ENCODE results near the gene SMG6. TPM values are rescaled to one million over a fixed set of nuclear protein-coding genes. Genes with fewer than 3 reads are reported as not detected.

SMG6 gene
- total and polyA plus RNA-seq, 2 experiments from 2014 or later = 11.9 to 19.9 TPM

GRCh38 chr17:2059547-2060384 lies 243.8 kb downstream of the SMG6 start:
- Histone ChIP-seq H3K27ac (no peak overlapping the region), H4K20me1 (ENCODE audit: insufficient read depth, poor library complexity, severe bottlenecking) (peaks cover 4% of the 10 kb centered on the region), H3K9me3 (ENCODE audit: low read depth) (no peaks in the 10 kb centered on the region), H3K4me3 (no peak overlapping the region), H3K9me2 (replicated peaks; ENCODE audit: insufficient read depth) (no peaks in the 10 kb centered on the region), H3K27me3 (peaks cover 39% of the 10 kb centered on the region), H3K79me2 (peaks cover 4% of the 10 kb centered on the region), H3K4me1 (ENCODE audit: insufficient read depth) (peaks cover 30% of the 10 kb centered on the region), H3K4me2 (no peak overlapping the region), H3K36me3 (replicated peaks; ENCODE audit: insufficient read depth, low read depth) (no peaks in the 10 kb centered on the region), H2AFZ (no peak overlapping the region)
- TF ChIP-seq EZH2 (IDR thresholded peaks at IDR 0.05; ENCODE audit: borderline replicate concordance) (no peak), EZH2phosphoT487 (IDR thresholded peaks at IDR 0.05; ENCODE audit: low read depth, severe bottlenecking, unreplicated experiment) (no peak), CTCF (IDR thresholded peaks at IDR 0.05; ENCODE audit: poor library complexity) (no peak)
- no peak for DNase-seq (ENCODE audit: low spot score)
- WGBS (ENCODE audit: low lambda C conversion rate, missing lambda C conversion rate) = 83% methylated on average over 21 of the region's 21 CpGs

GRCh38 chr17:2058586-2059546 lies 244.7 kb downstream of the SMG6 start:
- H2AFZ ChIP-seq = no peak overlapping the region
- H3K79me2 ChIP-seq = peaks cover 4% of the 10 kb centered on the region

More at GRCh38 chr17:2058586-2059546, 244.7 kb downstream of the SMG6 start:
- Histone ChIP-seq H3K4me3 (no peak overlapping the region), H3K9me2 (replicated peaks; ENCODE audit: insufficient read depth) (no peaks in the 10 kb centered on the region), H3K27ac (no peak overlapping the region), H3K27me3 (peaks cover 48% of the 10 kb centered on the region), H4K20me1 (ENCODE audit: insufficient read depth, poor library complexity, severe bottlenecking) (peaks cover 4% of the 10 kb centered on the region), H3K4me2 (peak overlapping the region; percentile 99), H3K9me3 (ENCODE audit: low read depth) (no peaks in the 10 kb centered on the region), H3K36me3 (replicated peaks; ENCODE audit: insufficient read depth, low read depth) (no peaks in the 10 kb centered on the region), H3K4me1 (ENCODE audit: insufficient read depth) (peaks cover 37% of the 10 kb centered on the region)
- WGBS (ENCODE audit: low lambda C conversion rate, missing lambda C conversion rate) = 51% methylated on average over 47 of the region's 78 CpGs
- TF ChIP-seq EZH2 (IDR thresholded peaks at IDR 0.05; ENCODE audit: borderline replicate concordance) (no peak), CTCF (IDR thresholded peaks at IDR 0.05; ENCODE audit: poor library complexity) (peak; percentile 51), EZH2phosphoT487 (IDR thresholded peaks at IDR 0.05; ENCODE audit: low read depth, severe bottlenecking, unreplicated experiment) (no peak)
- peak; percentile 63 for DNase-seq (ENCODE audit: low spot score)

Data from hepatocyte (in vitro differentiated cells).